ENCODE measurements around the gene GPANK1.

DNA sequence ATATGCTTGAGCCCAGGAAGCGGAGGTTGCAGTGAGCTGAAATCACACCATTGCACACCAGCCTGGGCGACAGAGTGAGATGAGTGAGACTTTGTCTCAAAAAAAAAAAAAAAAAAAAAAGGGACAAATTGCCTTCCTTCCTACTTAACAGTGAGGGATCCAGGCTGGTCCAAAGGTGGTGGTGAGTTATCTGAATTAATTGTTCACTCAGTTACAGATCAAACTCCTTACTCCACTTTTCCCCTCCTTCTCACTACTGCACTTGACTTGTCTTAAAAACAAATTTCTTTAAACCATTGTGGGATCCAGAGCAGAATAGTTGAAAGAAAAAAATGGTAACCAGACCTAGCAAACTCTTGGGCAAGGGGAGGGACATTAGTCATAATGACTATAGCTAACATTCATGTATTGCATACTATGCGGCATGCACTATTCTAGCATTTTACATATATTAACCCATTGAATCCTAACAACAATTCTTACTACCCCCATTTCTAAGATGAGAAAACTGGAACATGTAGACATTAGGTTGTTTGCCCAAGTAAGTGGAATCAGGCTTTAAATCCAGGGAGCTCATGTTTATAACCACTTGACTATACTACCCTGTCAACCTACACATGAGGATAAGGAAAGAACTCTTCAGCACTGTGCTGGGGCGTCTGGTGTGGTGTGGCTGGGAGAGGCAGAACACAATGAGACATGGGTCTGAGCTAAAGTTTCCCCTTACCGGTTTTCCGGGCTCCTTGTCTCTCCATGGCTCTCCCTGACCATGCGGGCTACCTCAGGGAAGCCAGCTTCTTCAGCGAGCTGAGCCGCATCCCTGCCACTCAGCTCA is 1.5 kb downstream of the GPANK1 start:
- TF ChIP-seq GATA3 (IDR thresholded peaks at IDR 0.05; ENCODE audit: low read depth, low read length) (no peak), GATA2 (IDR thresholded peaks at IDR 0.05; ENCODE audit: low read depth, low read length) (no peak)
